Astrocyte of the hippocampus (primary cell): Measurements from ENCODE around the gene C10orf67.
"Not testable (repeated sequence)": the region's sequence is repeated elsewhere in the genome, so short reads cannot be mapped to it uniquely, and the experiment has no call there.

Experiments used
- DNase-seq: peaks from one replicate; pipeline ENCODE4 v3.0.0; 2011; ENCODE audit warnings: low read depth, low spot score

C10orf67 gene

GRCh38 chr10:23344241-23344841, at the start of gene C10orf67:
C10orf67 (minus strand) TSS chr10:23344797; CDS start chr10:23344774, 23 bp downstream.
- peak; percentile 40 for DNase-seq

GRCh38 chr10:23391821-23392220, 47.2 kb upstream of the C10orf67 start:
- no peak for DNase-seq

- DNase-seq, result no peak
These were observed 46.2 kb upstream of the C10orf67 start for GRCh38 chr10:23390809-23391208.

GRCh38 chr10:23390408-23390807, 45.8 kb upstream of the C10orf67 start:
- DNase-seq, result not testable (repeated sequence)

- not testable (repeated sequence) for DNase-seq
These were observed 42.9 kb upstream of the C10orf67 start for GRCh38 chr10:23387516-23387915.

GRCh38 chr10:23386052-23386451, 41.5 kb upstream of the C10orf67 start:
- DNase-seq, result no peak

- peak; percentile 41 for DNase-seq
These were observed 39.8 kb upstream of the C10orf67 start for GRCh38 chr10:23384364-23384763.

- no peak for DNase-seq
These were observed 39.0 kb upstream of the C10orf67 start for GRCh38 chr10:23383637-23384036.

- no peak for DNase-seq
These were observed 36.9 kb upstream of the C10orf67 start for GRCh38 chr10:23381298-23382040.

GRCh38 chr10:23379686-23380085, 35.1 kb upstream of the C10orf67 start:
- DNase-seq, result no peak

GRCh38 chr10:23376229-23376655, 31.6 kb upstream of the C10orf67 start:
- no peak for DNase-seq

GRCh38 chr10:23375366-23375765, 30.8 kb upstream of the C10orf67 start:
- no peak for DNase-seq

- no peak for DNase-seq
These were observed 28.6 kb upstream of the C10orf67 start for GRCh38 chr10:23373156-23373555.

GRCh38 chr10:23371073-23371472, 26.5 kb upstream of the C10orf67 start:
- no peak for DNase-seq

GRCh38 chr10:23370106-23370505, 25.5 kb upstream of the C10orf67 start:
- no peak for DNase-seq

- no peak for DNase-seq
These were observed 24.4 kb upstream of the C10orf67 start for GRCh38 chr10:23368816-23369640.

- DNase-seq, result no peak
These were observed 23.4 kb upstream of the C10orf67 start for GRCh38 chr10:23367896-23368595.

GRCh38 chr10:23365417-23366030, 20.9 kb upstream of the C10orf67 start:
- DNase-seq, result peak; percentile 12

GRCh38 chr10:23364378-23364777, 19.8 kb upstream of the C10orf67 start:
- DNase-seq, result no peak

GRCh38 chr10:23363793-23364135, 19.2 kb upstream of the C10orf67 start:
- DNase-seq, result no peak
